ENCODE data around the gene MTG1.

DNA sequence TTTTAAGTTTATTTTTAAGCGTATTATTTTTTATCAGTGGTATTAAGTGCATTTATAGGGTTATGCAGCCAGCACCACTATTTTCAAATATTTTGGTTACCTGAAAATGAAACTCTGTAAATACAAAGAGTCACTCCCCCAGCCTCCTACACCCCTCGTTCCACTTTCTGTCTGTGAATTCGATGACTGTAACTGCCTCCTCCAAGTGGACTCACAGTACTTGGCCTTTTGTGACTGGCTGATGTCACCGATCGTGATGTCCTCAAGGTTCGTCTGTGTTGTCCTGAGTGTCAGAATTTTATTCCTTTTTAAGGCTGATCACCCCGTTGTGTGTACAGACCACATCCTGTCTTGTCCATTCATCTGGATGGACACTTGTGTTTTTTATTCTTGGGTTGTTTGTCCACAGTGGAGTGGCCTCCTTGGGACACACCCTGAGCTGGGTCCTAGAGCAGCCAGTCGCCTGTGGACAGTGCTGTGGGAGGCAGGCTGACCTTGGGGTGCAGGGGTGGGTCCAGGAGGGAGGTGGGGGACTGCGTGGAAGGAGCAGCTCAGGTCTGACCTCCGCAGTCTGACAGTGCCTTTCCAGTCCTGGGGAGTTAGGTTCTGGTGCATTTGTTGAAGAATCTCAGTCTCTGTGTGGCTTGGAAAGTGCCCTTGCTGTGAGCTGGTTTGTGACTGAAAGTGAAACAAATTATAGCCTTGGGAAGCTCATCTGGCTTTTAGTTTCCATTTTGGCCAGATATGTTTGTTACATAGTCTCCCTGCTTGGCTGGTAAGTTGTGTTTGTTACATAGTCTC is 6.9 kb downstream of the MTG1 start:
- TF ChIP-seq, protein P1, sequence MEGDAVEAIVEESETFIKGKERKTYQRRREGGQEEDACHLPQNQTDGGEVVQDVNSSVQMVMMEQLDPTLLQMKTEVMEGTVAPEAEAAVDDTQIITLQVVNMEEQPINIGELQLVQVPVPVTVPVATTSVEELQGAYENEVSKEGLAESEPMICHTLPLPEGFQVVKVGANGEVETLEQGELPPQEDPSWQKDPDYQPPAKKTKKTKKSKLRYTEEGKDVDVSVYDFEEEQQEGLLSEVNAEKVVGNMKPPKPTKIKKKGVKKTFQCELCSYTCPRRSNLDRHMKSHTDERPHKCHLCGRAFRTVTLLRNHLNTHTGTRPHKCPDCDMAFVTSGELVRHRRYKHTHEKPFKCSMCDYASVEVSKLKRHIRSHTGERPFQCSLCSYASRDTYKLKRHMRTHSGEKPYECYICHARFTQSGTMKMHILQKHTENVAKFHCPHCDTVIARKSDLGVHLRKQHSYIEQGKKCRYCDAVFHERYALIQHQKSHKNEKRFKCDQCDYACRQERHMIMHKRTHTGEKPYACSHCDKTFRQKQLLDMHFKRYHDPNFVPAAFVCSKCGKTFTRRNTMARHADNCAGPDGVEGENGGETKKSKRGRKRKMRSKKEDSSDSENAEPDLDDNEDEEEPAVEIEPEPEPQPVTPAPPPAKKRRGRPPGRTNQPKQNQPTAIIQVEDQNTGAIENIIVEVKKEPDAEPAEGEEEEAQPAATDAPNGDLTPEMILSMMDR (optimal IDR thresholded peaks at IDR 0.05 in 1 of 3, IDR thresholded peaks at IDR 0.05 in 1 of 3, conservative IDR thresholded peaks at IDR 0.05 in 1 of 3; ENCODE audit: extremely low read depth in 1 of 3, insufficient read depth in 2 of 3, low read length in 3 of 3) = no peak
- TF ChIP-seq EZH2 (IDR thresholded peaks at IDR 0.05; ENCODE audit: low read length) = no peak

Data from keratinocyte (primary cell).